Ishikawa (cell line): ENCODE measurements around the gene ZFX.

Experiments
- CEBPB ChIP-seq: IDR thresholded peaks from 2 replicates; pipeline ENCODE4 v1.6.1; 2012
- CREB1 ChIP-seq: IDR thresholded peaks from 2 replicates; pipeline ENCODE4 v1.6.1; 2012; ENCODE audit warnings: low read depth
- EGR1 ChIP-seq: IDR thresholded peaks from 2 replicates; pipeline ENCODE4 v1.6.1; 2012
- EP300 ChIP-seq: IDR thresholded peaks from 2 replicates; pipeline ENCODE4 v1.6.1; 2012; ENCODE audit warnings: borderline replicate concordance
- FOXM1 ChIP-seq: IDR thresholded peaks from 2 replicates; pipeline ENCODE4 v1.6.1; 2012; ENCODE audit warnings: low read depth, borderline replicate concordance
- MAX ChIP-seq: IDR thresholded peaks from 2 replicates; pipeline ENCODE4 v1.6.1; 2012
- NFIC ChIP-seq: IDR thresholded peaks from 2 replicates; pipeline ENCODE4 v1.6.1; 2012
- RAD21 ChIP-seq: IDR thresholded peaks from 2 replicates; pipeline ENCODE4 v1.6.1; 2012; ENCODE audit warnings: low read depth
- REST ChIP-seq: IDR thresholded peaks from 2 replicates; pipeline ENCODE4 v1.6.1; 2012; ENCODE audit warnings: low read depth, mild to moderate bottlenecking
- TAF1 ChIP-seq: IDR thresholded peaks from 2 replicates; pipeline ENCODE4 v1.6.1; 2012; ENCODE audit warnings: low read depth, mild to moderate bottlenecking
- TCF12 ChIP-seq: IDR thresholded peaks from 2 replicates; pipeline ENCODE4 v1.6.1; 2012; ENCODE audit warnings: low read depth
- TEAD4 ChIP-seq: IDR thresholded peaks from 2 replicates; pipeline ENCODE4 v1.6.1; 2012
- USF1 ChIP-seq: IDR thresholded peaks from 2 replicates; pipeline ENCODE4 v1.6.1; 2012
- YY1 ChIP-seq: IDR thresholded peaks from 2 replicates; pipeline ENCODE4 v1.6.1; 2012; ENCODE audit warnings: low read depth
- ZBTB7A ChIP-seq: IDR thresholded peaks from 2 replicates; pipeline ENCODE4 v1.6.1; 2012; ENCODE audit warnings: low read depth

Gene ZFX

GRCh38 chrX:24207826-24208225, 58.3 kb downstream of the ZFX start:
- TF ChIP-seq MAX, result no peak
- TF ChIP-seq FOXM1, result no peak
- TF ChIP-seq NFIC, result no peak
- no peak for TF ChIP-seq TEAD4
- no peak for TF ChIP-seq YY1
- TF ChIP-seq CEBPB, result no peak
- TF ChIP-seq REST, result no peak
- no peak for TF ChIP-seq EP300
- TF ChIP-seq USF1, result no peak
- no peak for TF ChIP-seq ZBTB7A
- TF ChIP-seq TCF12, result no peak
- TF ChIP-seq CREB1, result no peak
- TF ChIP-seq TAF1, result no peak

GRCh38 chrX:24208496-24209240, 59.1 kb downstream of the ZFX start:
- TF ChIP-seq REST (no peak), CREB1 (no peak), TCF12 (no peak), CEBPB (no peak), YY1 (no peak), FOXM1 (no peak), ZBTB7A (no peak), RAD21 (no peak), TAF1 (no peak), USF1 (no peak), EP300 (no peak), MAX (no peak), EGR1 (no peak), NFIC (no peak), TEAD4 (no peak)

DNA sequence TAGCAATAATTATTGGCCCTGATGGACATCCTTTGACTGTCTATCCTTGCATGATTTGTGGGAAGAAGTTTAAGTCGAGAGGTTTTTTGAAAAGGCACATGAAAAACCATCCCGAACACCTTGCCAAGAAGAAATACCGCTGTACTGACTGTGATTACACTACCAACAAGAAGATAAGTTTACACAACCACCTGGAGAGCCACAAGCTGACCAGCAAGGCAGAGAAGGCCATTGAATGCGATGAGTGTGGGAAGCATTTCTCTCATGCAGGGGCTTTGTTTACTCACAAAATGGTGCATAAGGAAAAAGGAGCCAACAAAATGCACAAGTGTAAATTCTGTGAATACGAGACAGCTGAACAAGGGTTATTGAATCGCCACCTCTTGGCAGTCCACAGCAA, 60.7 kb downstream of the ZFX start:
- TF ChIP-seq FOXM1, result no peak
- TF ChIP-seq REST, result no peak
- no peak for TF ChIP-seq NFIC

- no peak for TF ChIP-seq ZBTB7A
- no peak for TF ChIP-seq YY1
- TF ChIP-seq USF1, result no peak
- no peak for TF ChIP-seq REST
- TF ChIP-seq CEBPB, result no peak
- no peak for TF ChIP-seq NFIC
- no peak for TF ChIP-seq TCF12
- no peak for TF ChIP-seq EGR1
- no peak for TF ChIP-seq TEAD4
- TF ChIP-seq EP300, result no peak
Observed at GRCh38 chrX:24214568-24214967, 65.0 kb downstream of the ZFX start.
